Pancreas (tissue), 10 donors: Measurements from ENCODE around the gene ESPNL. TPM values are rescaled to one million over a fixed set of nuclear protein-coding genes. Genes with fewer than 3 reads are reported as not detected.

ENCODE experiments used
- ATAC-seq, 4 donors: fragments of 200-7000 bp; cut with Tn5 transposase; one replicate each; pipeline versions ENCODE4 v1.8.0 to v1.9.1; 2020; ENCODE audit warnings: mild to moderate bottlenecking in 4 of 4, moderate library complexity in 4 of 4
- DNase-seq, 6 donors: peaks; one replicate each; pipeline ENCODE4 v3.0.0-alpha.2; 2020
- FAIRE-seq: peaks from 2 replicates; lab custom pipeline; 2012; peaks lifted over from hg19 to GRCh38; lab: Jason Lieb, UNC
- H3K27ac ChIP-seq, 4 donors: fragments of 200-600 bp; sonication (generic); 1 replicate in 3 of 4; 2 replicates in 1 of 4; pipeline versions ENCODE4 v1.5.0 to v1.8.0; 2020
- H3K27me3 ChIP-seq, 4 donors: fragments of 200-600 bp; one replicate each; pipeline ENCODE4 v1.8.0; 2021
- H3K36me3 ChIP-seq, 3 donors: fragments of 200-600 bp; sonication (generic) in 1 of 3; one replicate each; pipeline versions ENCODE4 v1.5.0 to v1.8.0; 2020 to 2021
- H3K4me1 ChIP-seq, 3 donors: fragments of 200-600 bp; one replicate each; pipeline ENCODE4 v1.8.0; 2021
- H3K4me3 ChIP-seq, 4 donors: fragments of 200-600 bp; sonication (generic) in 2 of 4; one replicate each; pipeline versions ENCODE4 v1.5.0 to v1.8.0; 2020 to 2021
- H3K9me3 ChIP-seq, 4 donors: fragments of 200-600 bp; one replicate each; pipeline ENCODE4 v1.8.0; 2021
- WGBS, 2 donors: extraction: QIAGEN DNeasy Blood & Tissue Kit; methylation state at CpG; one replicate each; pipeline ENCODE4 v1.1.7; 2013; 5-methylcytosine and 5-hydroxymethylcytosine counted together
- intact Hi-C, 3 donors: fragments of 100-400 bp; cut with DNase I; formaldehyde crosslinking; loops; one replicate each; pipeline versions ENCODE4 v1.11.1 to v1.14.2; 2022
- polyA plus RNA-seq, 2 donors: library from polyadenylated mRNA; stranded (reverse); fragments of 200-250 nt; gene quantifications; one replicate each; pipeline ENCODE4 v1.2.3, GENCODE V29; 2013
- total RNA-seq, 6 donors: library from RNA; stranded (reverse); fragmentation: NEBNext Ultra II Directional in 4 of 6; extraction: Animal tissue kit (Norgen Biotek cat#: 25700) in 4 of 6; gene quantifications; one replicate each; pipeline versions ENCODE4 v1.2.1 to v1.2.4, GENCODE V29; 2021 to 2023
- TF ChIP-seq, protein P1 (sequence below), 4 donors: fragments of 200-600 bp; sonication (generic) in 3 of 4; IDR thresholded peaks; one replicate each; pipeline versions ENCODE4 v1.5.0 to v1.8.0; 2021; ENCODE audit warnings: antibody characterized with exemption in 4 of 4
- donor health status: healthy with polysubstance abuse.
- donor health status: DM: no; HTN: no; CAD: no; lungs with moderate emphysema.
- donor health status: DM: no; HTN: no; CAD: no.
- donor health status: control.
- donor health status: control.
- donor health status: Bipolar disorder and iron deficiency.
- donor health status: DM: yes; HTN: yes; CAD: no.
- donor health status: DM: no; HTN: no; CAD: no.
- donor health status: DM: no; HTN: no; CAD: no.
- donor health status: DM: yes; HTN: yes; CAD: no.

Gene ESPNL
- total and polyA plus RNA-seq, 8 donors = 0.05 to 0.72 (median 0.25) TPM; not detected in 1

DNA sequence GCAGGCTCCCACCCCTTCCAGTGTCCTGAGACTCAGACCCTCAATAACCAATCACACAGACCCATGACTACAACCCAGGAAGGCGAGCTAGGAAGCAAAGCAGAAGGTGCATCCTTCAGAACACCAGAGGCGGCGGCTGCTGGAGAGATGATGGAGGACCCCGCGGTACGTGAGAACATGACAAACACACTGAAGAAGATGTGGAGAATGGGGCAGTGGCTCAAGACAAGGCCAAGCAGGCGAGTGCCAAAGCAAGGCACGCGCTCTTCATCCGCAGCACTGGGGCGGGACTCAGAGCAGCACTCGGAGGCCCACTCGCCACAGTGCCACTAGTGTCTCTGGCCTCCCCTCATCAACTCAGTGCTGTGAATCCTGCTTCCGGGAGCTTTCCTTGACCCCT is 72.3 kb downstream of the ESPNL start:
- peaks cover 0 to 33% (median 0%) of the 10 kb centered on the region in 3 donors for H3K36me3 ChIP-seq
- no peak for DNase-seq
- no peaks in the 10 kb centered on the region for H3K9me3 ChIP-seq
- no peak overlapping the region for H3K27ac ChIP-seq
- intact Hi-C loops = no loop called here
- 89 to 90% methylated on average over 14 of the region's 14 CpGs for WGBS, 2 donors
- FAIRE-seq = no peak
- TF ChIP-seq, protein P1, sequence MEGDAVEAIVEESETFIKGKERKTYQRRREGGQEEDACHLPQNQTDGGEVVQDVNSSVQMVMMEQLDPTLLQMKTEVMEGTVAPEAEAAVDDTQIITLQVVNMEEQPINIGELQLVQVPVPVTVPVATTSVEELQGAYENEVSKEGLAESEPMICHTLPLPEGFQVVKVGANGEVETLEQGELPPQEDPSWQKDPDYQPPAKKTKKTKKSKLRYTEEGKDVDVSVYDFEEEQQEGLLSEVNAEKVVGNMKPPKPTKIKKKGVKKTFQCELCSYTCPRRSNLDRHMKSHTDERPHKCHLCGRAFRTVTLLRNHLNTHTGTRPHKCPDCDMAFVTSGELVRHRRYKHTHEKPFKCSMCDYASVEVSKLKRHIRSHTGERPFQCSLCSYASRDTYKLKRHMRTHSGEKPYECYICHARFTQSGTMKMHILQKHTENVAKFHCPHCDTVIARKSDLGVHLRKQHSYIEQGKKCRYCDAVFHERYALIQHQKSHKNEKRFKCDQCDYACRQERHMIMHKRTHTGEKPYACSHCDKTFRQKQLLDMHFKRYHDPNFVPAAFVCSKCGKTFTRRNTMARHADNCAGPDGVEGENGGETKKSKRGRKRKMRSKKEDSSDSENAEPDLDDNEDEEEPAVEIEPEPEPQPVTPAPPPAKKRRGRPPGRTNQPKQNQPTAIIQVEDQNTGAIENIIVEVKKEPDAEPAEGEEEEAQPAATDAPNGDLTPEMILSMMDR (IDR thresholded peaks at IDR 0.05) = no peak
- no peak for ATAC-seq
- peaks cover 0 to 9% (median 0%) of the 10 kb centered on the region in 3 donors for H3K4me1 ChIP-seq
- no peaks in the 10 kb centered on the region for H3K27me3 ChIP-seq
- H3K4me3 ChIP-seq = no peak overlapping the region

DNA sequence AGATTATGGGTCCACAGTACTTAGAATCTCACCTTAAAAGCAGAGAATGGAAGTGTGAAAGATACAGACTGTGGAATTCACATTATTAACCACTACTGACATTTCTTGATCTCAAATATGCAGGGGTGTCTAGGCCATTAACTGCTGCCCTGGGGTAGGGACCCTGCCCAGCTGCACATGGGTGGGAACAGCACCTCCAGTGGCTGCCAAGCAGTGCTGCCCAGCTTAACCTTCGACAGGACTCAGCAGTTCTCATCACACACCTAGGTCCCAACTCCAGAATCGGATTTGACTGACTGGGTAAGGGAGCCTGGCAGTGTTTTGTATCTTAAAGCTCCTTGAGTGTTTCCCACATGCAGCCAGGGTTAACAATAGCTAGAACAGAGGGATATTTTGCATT is 73.6 kb downstream of the ESPNL start:
- no peaks in the 10 kb centered on the region for H3K9me3 ChIP-seq
- 88 to 95% methylated on average over 2 of the region's 2 CpGs for WGBS, 2 donors
- no peaks in the 10 kb centered on the region for H3K27me3 ChIP-seq
- FAIRE-seq (no peak), DNase-seq (no peak), ATAC-seq (no peak)
- no peak overlapping the region for H3K4me3 ChIP-seq
- H3K36me3 ChIP-seq = peaks cover 1 to 45% (median 5%) of the 10 kb centered on the region in 3 donors
- intact Hi-C loops = no loop called here
- H3K4me1 ChIP-seq = peaks cover 0 to 9% (median 0%) of the 10 kb centered on the region in 3 donors
- H3K27ac ChIP-seq = no peak overlapping the region
- TF ChIP-seq, protein P1 (IDR thresholded peaks at IDR 0.05) = no peak

DNA sequence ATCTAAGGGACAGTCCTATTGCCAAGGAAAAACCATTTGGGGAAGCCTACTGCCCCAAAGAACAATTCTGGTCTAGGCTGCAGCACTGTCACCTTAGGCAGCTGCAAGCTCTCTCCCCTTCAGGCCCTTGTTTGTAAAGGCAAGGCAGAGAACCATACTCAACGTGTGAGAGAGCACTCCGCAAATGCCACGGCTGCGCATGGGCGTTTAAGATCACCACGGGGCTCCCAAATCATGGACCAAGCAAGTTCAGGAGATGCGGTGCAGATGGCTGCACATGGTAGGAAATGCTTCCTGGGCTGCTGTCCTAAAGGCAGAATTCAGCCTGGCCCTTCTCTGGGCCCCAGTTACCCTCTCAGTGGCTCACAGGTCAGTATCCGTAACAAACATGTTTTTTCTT is 74.2 kb downstream of the ESPNL start:
- Histone ChIP-seq H3K36me3 (peaks cover 3 to 50% (median 7%) of the 10 kb centered on the region in 3 donors), H3K4me3 (no peak overlapping the region), H3K27ac (no peak overlapping the region), H3K27me3 (no peaks in the 10 kb centered on the region), H3K9me3 (no peaks in the 10 kb centered on the region), H3K4me1 (peaks cover 0 to 9% (median 0%) of the 10 kb centered on the region in 3 donors)
- TF ChIP-seq, protein P1 (IDR thresholded peaks at IDR 0.05) = no peak
- ATAC-seq (no peak), FAIRE-seq (no peak), DNase-seq (no peak)
- intact Hi-C loops = no loop called here
- 95 to 98% methylated on average over 8 of the region's 8 CpGs for WGBS, 2 donors

DNA sequence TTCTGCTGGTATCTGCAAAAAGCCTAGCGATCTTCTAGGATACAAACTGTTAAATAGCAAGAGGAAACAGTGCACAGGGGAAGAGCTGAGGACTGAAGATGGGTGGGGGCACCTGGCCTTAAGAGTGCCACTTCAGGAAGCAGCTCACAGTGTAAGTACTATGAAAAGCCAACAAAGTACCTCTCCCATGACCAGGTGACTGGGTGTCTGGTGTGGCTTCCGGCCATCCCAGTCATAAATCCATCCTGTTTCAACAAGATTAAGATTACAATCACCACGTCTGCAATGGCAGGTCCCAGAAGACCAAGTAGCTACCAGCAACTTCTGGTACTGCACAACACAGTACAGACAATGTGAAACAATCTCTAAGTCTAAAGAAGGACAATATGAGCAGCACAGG is 74.6 kb downstream of the ESPNL start:
- no peak for DNase-seq
- no peaks in the 10 kb centered on the region for H3K27me3 ChIP-seq
- peaks cover 7 to 54% (median 10%) of the 10 kb centered on the region in 3 donors for H3K36me3 ChIP-seq
- intact Hi-C loops = no loop called here
- no peak for ATAC-seq
- no peak overlapping the region for H3K27ac ChIP-seq
- H3K4me3 ChIP-seq = no peak overlapping the region
- TF ChIP-seq, protein P1 (IDR thresholded peaks at IDR 0.05) = no peak
- 78 to 90% methylated on average over 3 of the region's 3 CpGs for WGBS, 2 donors
- peaks cover 0 to 6% (median 0%) of the 10 kb centered on the region in 3 donors for H3K4me1 ChIP-seq
- FAIRE-seq = no peak
- no peaks in the 10 kb centered on the region for H3K9me3 ChIP-seq

DNA sequence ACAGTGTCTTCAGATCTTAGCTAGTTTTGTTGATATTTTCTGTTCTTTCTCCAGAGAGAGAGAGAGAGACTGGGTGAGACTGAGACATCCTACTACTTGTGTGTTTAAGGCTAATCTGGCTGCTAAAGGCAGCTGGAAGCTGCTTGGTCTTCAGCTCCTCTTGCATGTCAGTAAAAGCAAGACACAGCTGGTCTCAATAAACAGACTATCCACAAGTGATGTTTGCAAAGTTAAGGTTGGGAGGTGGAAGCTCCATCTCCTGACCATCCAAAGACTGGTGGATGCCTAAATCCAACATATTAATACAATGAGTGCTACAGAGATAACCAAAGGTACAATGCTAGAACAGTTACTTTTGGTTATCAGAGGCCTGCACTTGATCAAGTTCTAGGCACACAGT is 76.5 kb downstream of the ESPNL start:
- Histone ChIP-seq H3K4me3 (no peak overlapping the region), H3K4me1 (no peaks in the 10 kb centered on the region), H3K27ac (no peak overlapping the region), H3K27me3 (no peaks in the 10 kb centered on the region), H3K9me3 (no peaks in the 10 kb centered on the region), H3K36me3 (peaks cover 8 to 71% (median 10%) of the 10 kb centered on the region in 3 donors)
- ATAC-seq = no peak
- DNase-seq = no peak
- TF ChIP-seq, protein P1 (IDR thresholded peaks at IDR 0.05) = no peak
- FAIRE-seq = no peak
- intact Hi-C loops = no loop called here
